Umbilical cord (tissue), 2 donors: ENCODE results near the gene PPP1CC. TPM values are rescaled to one million over a fixed set of nuclear protein-coding genes. Genes with fewer than 3 reads are reported as not detected.

ENCODE experiments used
- DNase-seq: peaks from one replicate; pipeline ENCODE4 v3.0.0-alpha.2; 2015; ENCODE audit warnings: low spot score
- total RNA-seq: library from RNA; depleted of rRNA; stranded (reverse); fragments of >200 nt; gene quantifications from one replicate; pipeline ENCODE4 v1.2.3, GENCODE V29; 2014; ENCODE audit warnings: low replicate concordance; ENCODE audit not compliant: insufficient read depth

PPP1CC gene
- total RNA-seq, 1 donor from 2014 or later: 108 TPM

- no peak for DNase-seq
Observed at GRCh38 chr12:110688446-110689280, 54.0 kb downstream of the PPP1CC start, which contains the start of gene HVCN1. HVCN1 (minus strand) TSS chr12:110689115; CDS start chr12:110683245, 5,870 bp downstream.

GRCh38 chr12:110687396-110688169 is 55.1 kb downstream of the PPP1CC start:
- no peak for DNase-seq

GRCh38 chr12:110686294-110686903 is 56.3 kb downstream of the PPP1CC start:
- DNase-seq: no peak

- no peak for DNase-seq
Observed at GRCh38 chr12:110684312-110684836, 58.3 kb downstream of the PPP1CC start.

GRCh38 chr12:110683888-110684287 is 58.8 kb downstream of the PPP1CC start:
- no peak for DNase-seq

- DNase-seq: no peak
Observed at GRCh38 chr12:110680032-110680431, 62.7 kb downstream of the PPP1CC start.

GRCh38 chr12:110679201-110679600 is 63.5 kb downstream of the PPP1CC start:
- DNase-seq: no peak

GRCh38 chr12:110677982-110678381 is 64.7 kb downstream of the PPP1CC start:
- no peak for DNase-seq

GRCh38 chr12:110677206-110677911 is 65.3 kb downstream of the PPP1CC start:
- DNase-seq: peak; percentile 20

- DNase-seq: no peak
Observed at GRCh38 chr12:110676171-110676570, 66.5 kb downstream of the PPP1CC start.

- no peak for DNase-seq
Observed at GRCh38 chr12:110670161-110670701, 72.5 kb downstream of the PPP1CC start.

Other genes starting within 250 kb of the PPP1CC start
- 64.3 TPM for gene VPS29, start 240.8 kb downstream of the PPP1CC start, total RNA-seq
- 0.96 TPM for gene RAD9B, start 240.6 kb downstream of the PPP1CC start, total RNA-seq
- gene PPTC7, start 159.6 kb downstream of the PPP1CC start, total RNA-seq: 13.2 TPM
- gene TCTN1, start 128.8 kb downstream of the PPP1CC start, total RNA-seq: 28.6 TPM
- gene HVCN1, start 53.8 kb downstream of the PPP1CC start, total RNA-seq: 4.1 TPM
- gene CCDC63, start 104.1 kb upstream of the PPP1CC start, total RNA-seq: not detected
- not detected for gene MYL2, start 177.7 kb upstream of the PPP1CC start, total RNA-seq